ENCODE results near the gene STIMATE.

STIMATE gene

GRCh38 chr3:52845691-52846431 is 51.5 kb downstream of the STIMATE start:
- no peaks in the 10 kb centered on the region for H4K20me1 ChIP-seq (ENCODE audit: insufficient read depth, low read length)
- H3F3A ChIP-seq (ENCODE audit: insufficient read depth, low read length) = 0 out of 2 replicates have a peak, but pooled peaks cover 5% of the 10 kb centered on the region
- H3K27me3 ChIP-seq (replicated peaks; ENCODE audit: insufficient read depth, low read length) = no peaks in the 10 kb centered on the region
- no peaks in the 10 kb centered on the region for H3K9me3 ChIP-seq (replicated peaks; ENCODE audit: insufficient read depth, low read length)
- H3K27ac ChIP-seq (ENCODE audit: low read length) = peak overlapping the region; percentile 22; the same call in 1 of the 2 replicates
- peaks cover 11% of the 10 kb centered on the region for H3K4me1 ChIP-seq (ENCODE audit: low read length)
- no peak overlapping the region for H2AFZ ChIP-seq (ENCODE audit: low read length)
- H3K79me2 ChIP-seq (ENCODE audit: low read length) = no peaks in the 10 kb centered on the region
- no peak overlapping the region for H3K9ac ChIP-seq (ENCODE audit: low read length)
- peak overlapping the region; percentile 41; the same call in 1 of the 2 replicates for H3K4me2 ChIP-seq (ENCODE audit: low read depth, low read length)
- no peaks in the 10 kb centered on the region for H3K36me3 ChIP-seq (replicated peaks; ENCODE audit: insufficient read depth, low read length)
- H3K9me2 ChIP-seq (replicated peaks; ENCODE audit: insufficient read depth, low read length) = no peaks in the 10 kb centered on the region
- no peak for DNase-seq
- no peak overlapping the region for H3K4me3 ChIP-seq (ENCODE audit: low read length)
- TF ChIP-seq EZH2 (optimal IDR thresholded peaks at IDR 0.05; ENCODE audit: low read depth, low read length) = no peak
- peak; percentile 25 for TF ChIP-seq CTCF (IDR thresholded peaks at IDR 0.05; ENCODE audit: low read length)

- TF ChIP-seq CTCF (IDR thresholded peaks at IDR 0.05; ENCODE audit: low read length) (no peak), EZH2phosphoT487 (IDR thresholded peaks at IDR 0.05; ENCODE audit: low read length) (no peak), EZH2 (optimal IDR thresholded peaks at IDR 0.05; ENCODE audit: low read depth, low read length) (no peak)
- H3K9me2 ChIP-seq (replicated peaks; ENCODE audit: insufficient read depth, low read length) = no peaks in the 10 kb centered on the region
- peaks cover 11% of the 10 kb centered on the region for H3K4me1 ChIP-seq (ENCODE audit: low read length)
- H3F3A ChIP-seq (ENCODE audit: insufficient read depth, low read length) = 0 out of 2 replicates have a peak, but pooled peaks cover 5% of the 10 kb centered on the region
- no peak overlapping the region for H3K4me3 ChIP-seq (ENCODE audit: low read length)
- no peak for DNase-seq
- H3K4me2 ChIP-seq (ENCODE audit: low read depth, low read length) = no peak overlapping the region
- H3K79me2 ChIP-seq (ENCODE audit: low read length) = no peaks in the 10 kb centered on the region
- H3K9ac ChIP-seq (ENCODE audit: low read length) = no peak overlapping the region
- no peaks in the 10 kb centered on the region for H3K27me3 ChIP-seq (replicated peaks; ENCODE audit: insufficient read depth, low read length)
- no peak overlapping the region for H3K27ac ChIP-seq (ENCODE audit: low read length)
- no peak overlapping the region for H2AFZ ChIP-seq (ENCODE audit: low read length)
- no peaks in the 10 kb centered on the region for H3K36me3 ChIP-seq (replicated peaks; ENCODE audit: insufficient read depth, low read length)
- no peaks in the 10 kb centered on the region for H4K20me1 ChIP-seq (ENCODE audit: insufficient read depth, low read length)
- H3K9me3 ChIP-seq (replicated peaks; ENCODE audit: insufficient read depth, low read length) = no peaks in the 10 kb centered on the region
Measured at GRCh38 chr3:52845157-52845556, 52.2 kb downstream of the STIMATE start.

- no peaks in the 10 kb centered on the region for H4K20me1 ChIP-seq (ENCODE audit: insufficient read depth, low read length)
- H3K9me2 ChIP-seq (replicated peaks; ENCODE audit: insufficient read depth, low read length) = no peaks in the 10 kb centered on the region
Measured at GRCh38 chr3:52844290-52844975, 52.9 kb downstream of the STIMATE start.

More at GRCh38 chr3:52844290-52844975, 52.9 kb downstream of the STIMATE start:
- Histone ChIP-seq H3F3A (ENCODE audit: insufficient read depth, low read length) (0 out of 2 replicates have a peak, but pooled peaks cover 5% of the 10 kb centered on the region), H3K9me3 (replicated peaks; ENCODE audit: insufficient read depth, low read length) (no peaks in the 10 kb centered on the region), H3K36me3 (replicated peaks; ENCODE audit: insufficient read depth, low read length) (no peaks in the 10 kb centered on the region), H2AFZ (ENCODE audit: low read length) (no peak overlapping the region), H3K4me3 (ENCODE audit: low read length) (no peak overlapping the region), H3K4me2 (ENCODE audit: low read depth, low read length) (no peak overlapping the region), H3K9ac (ENCODE audit: low read length) (no peak overlapping the region), H3K4me1 (ENCODE audit: low read length) (peaks cover 11% of the 10 kb centered on the region), H3K79me2 (ENCODE audit: low read length) (no peaks in the 10 kb centered on the region), H3K27ac (ENCODE audit: low read length) (no peak overlapping the region), H3K27me3 (replicated peaks; ENCODE audit: insufficient read depth, low read length) (no peaks in the 10 kb centered on the region)
- TF ChIP-seq CTCF (IDR thresholded peaks at IDR 0.05; ENCODE audit: low read length) (no peak), EZH2 (optimal IDR thresholded peaks at IDR 0.05; ENCODE audit: low read depth, low read length) (no peak), EZH2phosphoT487 (IDR thresholded peaks at IDR 0.05; ENCODE audit: low read length) (no peak)
- no peak for DNase-seq
